HG03432 (cell line): ENCODE measurements around the gene LRRC23.

Experiments used
- ATAC-seq: cut with Tn5 transposase; IDR thresholded peaks from one replicate; pipeline ENCODE4 v1.9.1; 2021; ENCODE audit warnings: mild to moderate bottlenecking, moderate library complexity; ENCODE audit not compliant: unreplicated experiment

The LRRC23 gene

GRCh38 chr12:6955108-6956020 lies 50.7 kb downstream of the LRRC23 start:
- ATAC-seq, result no peak

GRCh38 chr12:6956021-6956727 lies 51.6 kb downstream of the LRRC23 start:
- ATAC-seq, result no peak

GRCh38 chr12:6957151-6957701 lies 52.6 kb downstream of the LRRC23 start:
- ATAC-seq, result no peak

- no peak for ATAC-seq
Measured at GRCh38 chr12:6957741-6958608, 53.4 kb downstream of the LRRC23 start.

GRCh38 chr12:6958609-6959057 lies 54.0 kb downstream of the LRRC23 start:
- ATAC-seq, result no peak

GRCh38 chr12:6959058-6959804 lies 54.6 kb downstream of the LRRC23 start:
- peak; percentile 50 for ATAC-seq

- no peak for ATAC-seq
Measured at GRCh38 chr12:6959805-6960592, 55.4 kb downstream of the LRRC23 start.

GRCh38 chr12:6960593-6961277 lies 56.1 kb downstream of the LRRC23 start:
- ATAC-seq, result no peak

GRCh38 chr12:6961278-6961694 lies 56.7 kb downstream of the LRRC23 start:
- peak; percentile 22 for ATAC-seq

GRCh38 chr12:6961695-6962284 lies 57.2 kb downstream of the LRRC23 start:
- no peak for ATAC-seq

- no peak for ATAC-seq
Measured at GRCh38 chr12:6962285-6963015, 57.8 kb downstream of the LRRC23 start.

GRCh38 chr12:6963016-6963731 lies 58.6 kb downstream of the LRRC23 start:
- no peak for ATAC-seq
